Gastroesophageal sphincter (tissue), 3 donors: ENCODE results near the gene MEX3A.

ENCODE experiments used
- POLR2AphosphoS5 ChIP-seq: sonication (generic); formaldehyde crosslinking; IDR thresholded peaks from one replicate; pipeline ENCODE4 v1.6.1; 2017; ENCODE audit warnings: antibody characterized with exemption
- TF ChIP-seq, protein P1 (sequence below), 4 experiments: fragments of 200-600 bp in 2 of 4; fragments of 450-650 bp in 2 of 4; sonication (generic) in 1 of 4; IDR thresholded peaks; one replicate each; pipeline ENCODE4 v1.5.1; 2017 to 2019; ENCODE audit warnings: antibody characterized with exemption in 4 of 4, mild to moderate bottlenecking in 2 of 4, moderate library complexity in 2 of 4

DNA sequence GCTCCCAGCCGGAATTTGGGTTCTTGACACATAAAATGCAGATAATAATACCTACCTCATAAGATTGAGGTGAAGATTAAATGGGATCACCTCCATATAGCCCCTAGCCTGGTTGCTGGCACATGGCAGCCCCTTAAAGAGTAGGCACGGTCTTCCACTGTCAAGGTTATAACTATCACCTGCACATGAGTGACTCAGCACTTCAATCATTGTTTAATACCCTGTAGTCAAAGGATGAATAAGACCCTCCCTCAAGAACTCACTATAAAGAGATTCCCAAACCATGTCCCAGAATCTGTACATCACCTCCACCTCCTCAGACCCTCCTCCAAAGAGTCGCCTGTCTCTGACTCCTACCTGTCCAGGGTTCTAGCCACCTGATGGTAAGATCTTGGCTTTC lies 25.8 kb upstream of the MEX3A start:
- TF ChIP-seq, protein P1, sequence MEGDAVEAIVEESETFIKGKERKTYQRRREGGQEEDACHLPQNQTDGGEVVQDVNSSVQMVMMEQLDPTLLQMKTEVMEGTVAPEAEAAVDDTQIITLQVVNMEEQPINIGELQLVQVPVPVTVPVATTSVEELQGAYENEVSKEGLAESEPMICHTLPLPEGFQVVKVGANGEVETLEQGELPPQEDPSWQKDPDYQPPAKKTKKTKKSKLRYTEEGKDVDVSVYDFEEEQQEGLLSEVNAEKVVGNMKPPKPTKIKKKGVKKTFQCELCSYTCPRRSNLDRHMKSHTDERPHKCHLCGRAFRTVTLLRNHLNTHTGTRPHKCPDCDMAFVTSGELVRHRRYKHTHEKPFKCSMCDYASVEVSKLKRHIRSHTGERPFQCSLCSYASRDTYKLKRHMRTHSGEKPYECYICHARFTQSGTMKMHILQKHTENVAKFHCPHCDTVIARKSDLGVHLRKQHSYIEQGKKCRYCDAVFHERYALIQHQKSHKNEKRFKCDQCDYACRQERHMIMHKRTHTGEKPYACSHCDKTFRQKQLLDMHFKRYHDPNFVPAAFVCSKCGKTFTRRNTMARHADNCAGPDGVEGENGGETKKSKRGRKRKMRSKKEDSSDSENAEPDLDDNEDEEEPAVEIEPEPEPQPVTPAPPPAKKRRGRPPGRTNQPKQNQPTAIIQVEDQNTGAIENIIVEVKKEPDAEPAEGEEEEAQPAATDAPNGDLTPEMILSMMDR (IDR thresholded peaks at IDR 0.05), result no peak
- TF ChIP-seq POLR2AphosphoS5, result no peak
